IMR-90 (cell line): ENCODE results near the gene ZNF423. TPM values are rescaled to one million over a fixed set of nuclear protein-coding genes. Genes with fewer than 3 reads are reported as not detected.

Experiments used
- ATAC-seq: fragments of 200-7000 bp; cut with Tn5 transposase; 2 replicates; pipeline ENCODE4 v1.9.1; 2020; ENCODE audit warnings: low read depth, mild to moderate bottlenecking, moderate library complexity
- BruUV-seq: library from RNA; stranded (reverse); fragments of 400-500 nt; replicated peaks from 2 replicates; lab custom pipeline; 2021; lab: Mats Ljungman, UMichigan
- CTCF ChIA-PET: fragments of 300-600 bp; formaldehyde crosslinking; extraction: SDS; loops from one replicate; lab custom pipeline; 2021; ENCODE audit warnings: antibody characterized with exemption; lab: Yijun Ruan, JAX
- POLR2A ChIA-PET: fragments of 300-600 bp; sonication (Branson Sonifier 250); formaldehyde crosslinking; loops from one replicate; lab custom pipeline; 2022; ENCODE audit warnings: antibody characterized with exemption; ENCODE audit not compliant: unreplicated experiment; lab: Charles Lee
- DNase-seq: peaks from one replicate; pipeline ENCODE4 v3.0.0; 2013
- H2AFZ ChIP-seq: replicated peaks from 2 replicates; pipeline ENCODE3; 2013; ENCODE audit warnings: low read length, mild to moderate bottlenecking; ENCODE audit not compliant: poor library complexity
- H2AK5ac ChIP-seq: 2 replicates; pipeline ENCODE4 v1.6.1; 2013; ENCODE audit warnings: low read depth, low read length, inconsistent platforms
- H2AK9ac ChIP-seq: replicated peaks from 2 replicates; pipeline ENCODE3; 2013; ENCODE audit warnings: mild to moderate bottlenecking, low read depth, low read length, moderate library complexity; ENCODE audit not compliant: poor library complexity
- H2BK120ac ChIP-seq: 2 replicates; pipeline ENCODE4 v1.6.1; 2013; ENCODE audit warnings: low read depth, low read length, inconsistent platforms
- H2BK15ac ChIP-seq: 3 replicates; pipeline ENCODE4 v1.6.1; 2013; ENCODE audit warnings: low read depth, low read length, inconsistent platforms
- H2BK20ac ChIP-seq: 2 replicates; pipeline ENCODE4 v1.6.1; 2013; ENCODE audit warnings: low read depth, mild to moderate bottlenecking, inconsistent platforms, low read length, moderate library complexity
- H2BK5ac ChIP-seq: 2 replicates; pipeline ENCODE4 v1.6.1; 2013; ENCODE audit warnings: mild to moderate bottlenecking, low read depth, low read length, inconsistent platforms; ENCODE audit not compliant: poor library complexity, severe bottlenecking
- H3K14ac ChIP-seq: replicated peaks from 2 replicates; pipeline ENCODE4 v1.6.1; 2013; ENCODE audit warnings: low read depth, low read length, inconsistent platforms
- H3K18ac ChIP-seq: 2 replicates; pipeline ENCODE4 v1.6.1; 2013; ENCODE audit warnings: low read depth, low read length, control low read depth
- H3K23ac ChIP-seq: 2 replicates; pipeline ENCODE4 v1.6.1; 2013; ENCODE audit warnings: low read depth, low read length, inconsistent platforms
- H3K27ac ChIP-seq: 2 replicates; pipeline ENCODE4 v1.5.1; 2013; ENCODE audit warnings: mild to moderate bottlenecking, control low read depth, low read length; ENCODE audit not compliant: insufficient read depth
- H3K27me3 ChIP-seq: 2 replicates; pipeline ENCODE4 v1.6.1; 2013; ENCODE audit warnings: low read length; ENCODE audit not compliant: control insufficient read depth, insufficient read depth
- H3K36me3 ChIP-seq: 2 replicates; pipeline ENCODE4 v1.6.1; 2013; ENCODE audit warnings: low read length, mixed read lengths; ENCODE audit not compliant: control insufficient read depth, insufficient read depth
- H3K4ac ChIP-seq: 2 replicates; pipeline ENCODE4 v1.6.1; 2013; ENCODE audit warnings: low read depth, low read length, inconsistent platforms
- H3K4me1 ChIP-seq: 2 replicates; pipeline ENCODE4 v1.6.1; 2013; ENCODE audit warnings: low read length, mixed read lengths; ENCODE audit not compliant: control insufficient read depth, insufficient read depth
- H3K4me2 ChIP-seq: 2 replicates; pipeline ENCODE4 v1.6.1; 2013; ENCODE audit warnings: low read depth, mild to moderate bottlenecking, control low read depth, low read length, moderate library complexity
- H3K4me3 ChIP-seq: 2 replicates; pipeline ENCODE4 v1.5.1; 2013; ENCODE audit warnings: low read depth, mild to moderate bottlenecking, control low read depth, low read length, moderate library complexity; ENCODE audit not compliant: insufficient read depth
- H3K56ac ChIP-seq: 2 replicates; pipeline ENCODE4 v1.6.1; 2013; ENCODE audit warnings: low read length, inconsistent platforms; ENCODE audit not compliant: insufficient read depth; ENCODE audit errors: extremely low read depth
- H3K79me1 ChIP-seq, 2 experiments: 2 replicates each; pipeline ENCODE4 v1.6.1; 2013; ENCODE audit warnings: low read length in 2 of 2, inconsistent platforms in 1 of 2, low read depth in 1 of 2
- H3K9ac ChIP-seq: 2 replicates; pipeline ENCODE4 v1.6.1; 2013; ENCODE audit warnings: low read depth, low read length, control low read depth
- H3K9me1 ChIP-seq: 2 replicates; pipeline ENCODE4 v1.6.1; 2013; ENCODE audit warnings: low read length, inconsistent platforms; ENCODE audit not compliant: insufficient read depth
- H3K9me3 ChIP-seq: 2 replicates; pipeline ENCODE4 v1.6.1; 2013; ENCODE audit warnings: low read length; ENCODE audit not compliant: control insufficient read depth, insufficient read depth
- H4K20me1 ChIP-seq: 2 replicates; pipeline ENCODE4 v1.6.1; 2013; ENCODE audit warnings: low read length, inconsistent platforms; ENCODE audit not compliant: insufficient read depth
- H4K5ac ChIP-seq: 2 replicates; pipeline ENCODE4 v1.6.1; 2013; ENCODE audit warnings: mild to moderate bottlenecking, low read depth, low read length, control low read depth
- H4K8ac ChIP-seq, 2 experiments: 2 replicates each; pipeline ENCODE4 v1.6.1; 2013; ENCODE audit warnings: low read depth in 2 of 2, low read length in 2 of 2, control low read depth in 1 of 2, inconsistent platforms in 1 of 2
- H4K91ac ChIP-seq: 2 replicates; pipeline ENCODE4 v1.6.1; 2013; ENCODE audit warnings: low read depth, low read length, inconsistent platforms; ENCODE audit not compliant: insufficient read depth
- BHLHE40 ChIP-seq: fragments of 150-350 bp; IDR thresholded peaks from 2 replicates; pipeline ENCODE4 v1.6.1; 2016; ENCODE audit warnings: mild to moderate bottlenecking, low read depth, low read length
- CHD1 ChIP-seq: IDR thresholded peaks from 2 replicates; pipeline ENCODE4 v1.6.1; 2012; ENCODE audit warnings: low read depth, low read length, improper control_type of control experiment
- MAFK ChIP-seq: IDR thresholded peaks from 2 replicates; pipeline ENCODE4 v1.6.1; 2012; ENCODE audit warnings: low read depth, low read length, improper control_type of control experiment
- MAZ ChIP-seq: IDR thresholded peaks from 2 replicates; pipeline ENCODE4 v1.6.1; 2012; ENCODE audit warnings: low read depth, mild to moderate bottlenecking, low read length, improper control_type of control experiment, moderate library complexity, borderline replicate concordance
- MXI1 ChIP-seq: IDR thresholded peaks from 2 replicates; pipeline ENCODE4 v1.6.1; 2012; ENCODE audit warnings: low read depth, mild to moderate bottlenecking, low read length, moderate library complexity, borderline replicate concordance
- RAD21 ChIP-seq: IDR thresholded peaks from 2 replicates; pipeline ENCODE4 v1.6.1; 2012; ENCODE audit warnings: low read length, improper control_type of control experiment
- RCOR1 ChIP-seq: IDR thresholded peaks from 2 replicates; pipeline ENCODE4 v1.6.1; 2012; ENCODE audit warnings: mild to moderate bottlenecking, low read length, improper control_type of control experiment; ENCODE audit not compliant: insufficient replicate concordance
- RFX5 ChIP-seq: IDR thresholded peaks from 2 replicates; pipeline ENCODE4 v1.8.0; 2012; ENCODE audit warnings: low read depth, mild to moderate bottlenecking, low read length, moderate library complexity
- SMC3 ChIP-seq: fragments of 150-350 bp; IDR thresholded peaks from 2 replicates; pipeline ENCODE4 v1.6.1; 2016; ENCODE audit warnings: low read depth, mild to moderate bottlenecking, antibody characterized with exemption, low read length, moderate library complexity
- WGBS, 2 experiments: methylation state at CpG; one replicate each; pipeline versions ENCODE4 v1.1.5 to v1.1.7; 2013; ENCODE audit warnings: missing lambda C conversion rate in 2 of 2; ENCODE audit not compliant: insufficient read length in 1 of 2; ENCODE audit errors: extremely low coverage in 2 of 2; 5-methylcytosine and 5-hydroxymethylcytosine counted together
- dilution Hi-C: fragments of 300-500 bp; cut with HindIII; formaldehyde crosslinking; loops from one replicate; pipeline ENCODE4 v1.14.3; 2018; ENCODE audit warnings: low sequenced_read_pairs; ENCODE audit not compliant: unreplicated experiment
- in situ Hi-C: fragments of 300-500 bp; cut with MboI; formaldehyde crosslinking; loops from 3 replicates; pipeline ENCODE4 v1.14.3; 2019; ENCODE audit warnings: low sequenced_read_pairs, inconsistent platforms, mixed read lengths
- intact Hi-C: fragments of 100-400 bp; cut with micrococcal nuclease; formaldehyde crosslinking; loops from 2 replicates; pipeline ENCODE4 v1.10.0; 2022
- polyA plus RNA-seq, 3 experiments: library from polyadenylated mRNA; depleted of rRNA; stranded (reverse); fragments of >200 nt; gene quantifications; 2 replicates each; pipeline ENCODE4 v1.2.3, GENCODE V29; 2012; ENCODE audit warnings: low replicate concordance in 1 of 3
- total RNA-seq: library from RNA; depleted of rRNA; stranded (reverse); fragments of >200 nt; gene quantifications from 2 replicates; pipeline ENCODE4 v1.2.3, GENCODE V29; 2012
- TF ChIP-seq, protein P1 (sequence below): conservative IDR thresholded peaks from 2 replicates; pipeline ENCODE4 v1.5.1; 2012; ENCODE audit warnings: mild to moderate bottlenecking, low read depth, low read length, improper control_type of control experiment

Gene ZNF423
- total and polyA plus RNA-seq, 2 of the 4 experiments (the other 2 are of a cell fraction): under 0.01 to 0.10 TPM

DNA sequence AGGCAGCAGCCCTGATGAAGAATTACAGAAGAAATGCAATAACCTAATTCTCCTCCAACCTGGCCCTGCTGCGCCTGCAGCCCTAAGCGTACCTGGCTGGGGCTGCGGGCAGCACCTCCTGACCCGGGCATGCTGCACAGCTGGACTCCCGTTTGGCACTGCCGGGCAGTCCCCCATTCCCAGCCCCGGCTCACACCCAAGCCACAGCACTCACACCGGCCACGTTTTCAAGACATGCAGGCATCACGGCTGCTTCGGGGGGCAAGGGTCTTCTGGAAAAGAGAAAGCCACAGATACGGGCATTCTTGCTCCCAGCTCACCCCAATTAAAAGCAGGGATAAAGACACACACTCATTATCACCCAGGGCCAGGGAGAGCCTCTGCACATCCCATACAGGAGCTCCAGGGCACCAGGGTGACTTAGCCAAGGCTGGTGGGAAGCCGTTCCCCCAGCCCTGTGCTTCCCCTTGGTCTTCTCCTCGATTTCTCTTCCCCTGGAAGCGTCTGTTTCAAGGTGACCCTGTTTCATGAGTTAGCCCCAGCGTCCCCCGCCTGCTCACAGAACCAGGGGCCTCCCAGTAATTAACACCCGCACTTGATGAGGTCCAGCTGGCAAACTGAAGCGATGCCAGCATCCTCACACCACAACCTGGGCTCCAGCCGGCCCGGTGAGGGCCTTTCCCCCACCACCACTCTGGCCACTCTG, 265.6 kb downstream of the ZNF423 start:
- H3K14ac ChIP-seq: no peak overlapping the region
- no peak for ATAC-seq
- H4K8ac ChIP-seq: no peak overlapping the region
- no peak overlapping the region for H3K56ac ChIP-seq
- dilution Hi-C loops (no loop called here), in situ Hi-C loops (no loop called here), intact Hi-C loops (no loop called here)
- H3K9ac ChIP-seq: no peak overlapping the region
- no peak overlapping the region for H3K18ac ChIP-seq
- H3K27ac ChIP-seq: no peak overlapping the region
- TF ChIP-seq SMC3 (no peak), MXI1 (no peak), MAFK (no peak), RCOR1 (no peak), RAD21 (no peak), MAZ (no peak), BHLHE40 (no peak), CHD1 (no peak), RFX5 (no peak)
- TF ChIP-seq, protein P1, sequence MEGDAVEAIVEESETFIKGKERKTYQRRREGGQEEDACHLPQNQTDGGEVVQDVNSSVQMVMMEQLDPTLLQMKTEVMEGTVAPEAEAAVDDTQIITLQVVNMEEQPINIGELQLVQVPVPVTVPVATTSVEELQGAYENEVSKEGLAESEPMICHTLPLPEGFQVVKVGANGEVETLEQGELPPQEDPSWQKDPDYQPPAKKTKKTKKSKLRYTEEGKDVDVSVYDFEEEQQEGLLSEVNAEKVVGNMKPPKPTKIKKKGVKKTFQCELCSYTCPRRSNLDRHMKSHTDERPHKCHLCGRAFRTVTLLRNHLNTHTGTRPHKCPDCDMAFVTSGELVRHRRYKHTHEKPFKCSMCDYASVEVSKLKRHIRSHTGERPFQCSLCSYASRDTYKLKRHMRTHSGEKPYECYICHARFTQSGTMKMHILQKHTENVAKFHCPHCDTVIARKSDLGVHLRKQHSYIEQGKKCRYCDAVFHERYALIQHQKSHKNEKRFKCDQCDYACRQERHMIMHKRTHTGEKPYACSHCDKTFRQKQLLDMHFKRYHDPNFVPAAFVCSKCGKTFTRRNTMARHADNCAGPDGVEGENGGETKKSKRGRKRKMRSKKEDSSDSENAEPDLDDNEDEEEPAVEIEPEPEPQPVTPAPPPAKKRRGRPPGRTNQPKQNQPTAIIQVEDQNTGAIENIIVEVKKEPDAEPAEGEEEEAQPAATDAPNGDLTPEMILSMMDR: no peak
- no peaks in the 10 kb centered on the region for H3K4me1 ChIP-seq
- H3K36me3 ChIP-seq: no peaks in the 10 kb centered on the region
- no peak overlapping the region for H2AFZ ChIP-seq
- no peak overlapping the region for H4K91ac ChIP-seq
- no peak for DNase-seq
- H3K9me1 ChIP-seq: no peaks in the 10 kb centered on the region
- H2BK20ac ChIP-seq: no peak overlapping the region
- no peak overlapping the region for H2BK120ac ChIP-seq
- H2AK5ac ChIP-seq: no peak overlapping the region
- BruUV-seq: no TSS peak
- no peak overlapping the region for H3K4me2 ChIP-seq
- H3K79me1 ChIP-seq: no peaks in the 10 kb centered on the region
- no peak overlapping the region for H3K4me3 ChIP-seq
- H3K9me3 ChIP-seq: no peaks in the 10 kb centered on the region
- ChIA-PET POLR2A (no interaction called here), CTCF (no interaction called here)
- no peak overlapping the region for H3K23ac ChIP-seq
- no peak overlapping the region for H2AK9ac ChIP-seq
- WGBS, 2 experiments: 96% methylated on average over 6 of the region's 21 CpGs; no CpG with 5 or more reads in 1 of the 2 experiments
- no peak overlapping the region for H3K4ac ChIP-seq
- H4K5ac ChIP-seq: no peak overlapping the region
- H4K20me1 ChIP-seq: no peaks in the 10 kb centered on the region
- no peak overlapping the region for H2BK5ac ChIP-seq
- H3K27me3 ChIP-seq: peaks cover 30% of the 10 kb centered on the region
- no peak overlapping the region for H2BK15ac ChIP-seq
